T-helper 1 cell (primary cell): ENCODE measurements around the gene FAM234A.

Source experiments
- DNase-seq, 5 donors: peaks; one replicate each; pipeline ENCODE4 v3.0.0-alpha.2; 2012 to 2020

The FAM234A gene

GRCh38 chr16:283033-283805 is 48.6 kb downstream of the FAM234A start, which contains the start of gene PDIA2:
PDIA2 (plus strand) TSS chr16:283164; CDS start chr16:283170, 6 bp downstream.
- no peak for DNase-seq

GRCh38 chr16:284204-285120 is 49.8 kb downstream of the FAM234A start:
- DNase-seq = no peak

GRCh38 chr16:285146-286055 is 50.8 kb downstream of the FAM234A start:
- DNase-seq = no peak

- no peak for DNase-seq
Observed at GRCh38 chr16:286491-287297, 52.1 kb downstream of the FAM234A start.

GRCh38 chr16:287298-287811 is 52.7 kb downstream of the FAM234A start:
- no peak for DNase-seq

- no peak for DNase-seq
Observed at GRCh38 chr16:287981-288920, 53.6 kb downstream of the FAM234A start.

GRCh38 chr16:289395-289997 is 54.9 kb downstream of the FAM234A start:
- no peak for DNase-seq

GRCh38 chr16:290015-290680 is 55.5 kb downstream of the FAM234A start:
- no peak for DNase-seq

GRCh38 chr16:290681-291405 is 56.2 kb downstream of the FAM234A start:
- no peak for DNase-seq

- DNase-seq = no peak
Observed at GRCh38 chr16:291539-291938, 56.9 kb downstream of the FAM234A start.

- DNase-seq = no peak
Observed at GRCh38 chr16:293043-293775, 58.6 kb downstream of the FAM234A start.

GRCh38 chr16:296276-296675 is 61.7 kb downstream of the FAM234A start:
- DNase-seq = no peak

GRCh38 chr16:296806-297510 is 62.3 kb downstream of the FAM234A start:
- no peak for DNase-seq

- no peak for DNase-seq
Observed at GRCh38 chr16:297832-298231, 63.2 kb downstream of the FAM234A start.

- no peak for DNase-seq
Observed at GRCh38 chr16:301235-301634, 66.6 kb downstream of the FAM234A start.

- DNase-seq = no peak
Observed at GRCh38 chr16:301950-302349, 67.3 kb downstream of the FAM234A start.
